GM19463 (cell line): ENCODE measurements around the gene MAST4.
A peak's percentile ranks its signal among the peaks of the same experiment; 100 is the strongest.

Experiments
- ATAC-seq: cut with Tn5 transposase; IDR thresholded peaks from one replicate; pipeline ENCODE4 v1.9.1; 2021; ENCODE audit warnings: mild to moderate bottlenecking, moderate library complexity; ENCODE audit not compliant: unreplicated experiment

Gene MAST4

DNA sequence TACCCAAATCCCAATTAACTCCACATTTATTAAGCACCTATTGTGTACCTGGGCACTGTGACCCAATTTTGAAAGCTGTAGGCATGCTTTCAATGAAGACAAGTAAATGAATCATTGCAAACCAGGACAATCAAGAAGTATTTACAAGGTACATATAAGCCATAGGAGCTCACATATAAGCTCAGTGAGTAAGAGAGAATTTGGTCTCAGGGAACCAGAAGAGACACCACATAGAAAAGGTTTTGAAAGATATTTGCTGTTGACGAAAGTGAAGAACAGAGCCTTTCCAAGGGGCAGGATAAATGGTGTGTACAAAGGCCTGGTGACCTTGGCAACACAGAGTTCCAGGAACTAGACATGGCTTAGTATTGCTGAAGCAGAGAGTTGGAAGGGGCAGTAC is 412.8 kb downstream of the MAST4 start:
- ATAC-seq = no peak

DNA sequence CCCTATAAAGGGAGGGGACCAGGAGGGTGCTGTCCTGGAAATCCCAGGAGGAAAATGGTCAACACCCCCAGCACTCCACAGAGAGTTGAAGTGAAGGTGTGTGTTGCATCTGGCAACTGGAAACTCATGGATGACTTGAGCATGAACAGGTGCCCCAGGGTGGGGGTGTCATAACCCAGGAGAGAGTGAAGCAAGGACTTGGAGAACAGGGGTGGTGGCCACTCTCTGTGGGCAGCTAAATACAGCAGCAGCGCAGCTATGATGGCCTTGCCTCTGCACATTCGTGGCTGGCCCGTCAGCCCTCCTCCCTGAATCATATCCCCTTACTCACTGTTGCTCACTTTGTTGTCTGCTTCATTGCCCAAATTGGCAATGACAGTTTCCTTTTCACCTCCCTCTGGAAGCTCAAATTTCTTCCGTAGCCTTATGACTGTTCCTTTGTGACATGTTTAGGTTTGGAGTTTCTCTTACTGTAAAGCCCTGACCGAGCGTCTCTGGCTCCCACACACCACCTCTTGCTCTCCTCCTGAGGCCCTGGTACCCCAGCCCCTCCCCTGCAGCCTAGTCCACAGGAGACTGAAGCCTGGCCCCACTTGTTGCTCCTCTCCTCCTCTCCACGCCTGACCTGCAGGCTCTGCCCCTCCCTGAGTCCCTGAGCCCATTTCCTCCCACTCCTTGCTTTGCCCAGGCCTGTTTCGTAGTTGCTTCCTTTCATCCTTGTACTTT is 414.7 kb downstream of the MAST4 start:
- no peak for ATAC-seq

DNA sequence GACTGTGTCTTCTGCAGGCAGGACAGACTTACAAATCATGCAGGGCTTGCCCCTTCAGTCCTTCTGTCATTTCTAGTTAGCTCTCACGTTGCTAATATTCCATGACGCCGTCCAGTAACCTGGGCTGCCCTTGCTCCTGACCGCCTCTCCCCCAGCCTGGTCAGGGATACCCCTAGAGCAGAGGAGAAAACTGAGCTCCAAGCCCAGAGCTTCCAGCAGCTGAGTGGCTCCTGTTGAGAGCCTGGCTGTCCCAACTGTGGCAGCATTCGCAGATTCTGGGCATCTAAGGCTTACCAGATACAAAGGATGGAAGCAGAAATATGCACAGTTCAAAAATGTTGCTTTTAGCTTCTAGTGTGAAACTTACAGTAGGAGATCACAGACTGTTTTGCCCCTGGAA is 415.2 kb downstream of the MAST4 start:
- ATAC-seq = no peak

DNA sequence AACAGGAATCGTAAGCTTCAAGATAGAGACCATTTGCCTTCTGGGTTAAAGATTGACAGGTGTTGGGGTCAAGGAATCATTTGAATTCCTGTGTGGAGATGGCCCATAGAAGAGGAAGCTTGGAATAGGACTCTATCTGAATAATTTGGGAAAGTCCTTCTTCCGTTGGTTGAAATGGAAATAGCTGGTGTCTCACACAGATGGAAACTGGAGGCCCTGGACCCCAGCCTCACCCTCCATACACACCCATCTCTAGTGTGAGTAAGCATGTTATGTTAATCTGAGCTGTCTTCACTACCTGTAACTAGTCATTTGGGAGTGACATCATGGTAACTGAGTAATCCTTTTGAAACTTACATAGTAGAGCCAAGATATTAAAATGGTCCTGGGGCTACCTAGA is 416.0 kb downstream of the MAST4 start:
- no peak for ATAC-seq

DNA sequence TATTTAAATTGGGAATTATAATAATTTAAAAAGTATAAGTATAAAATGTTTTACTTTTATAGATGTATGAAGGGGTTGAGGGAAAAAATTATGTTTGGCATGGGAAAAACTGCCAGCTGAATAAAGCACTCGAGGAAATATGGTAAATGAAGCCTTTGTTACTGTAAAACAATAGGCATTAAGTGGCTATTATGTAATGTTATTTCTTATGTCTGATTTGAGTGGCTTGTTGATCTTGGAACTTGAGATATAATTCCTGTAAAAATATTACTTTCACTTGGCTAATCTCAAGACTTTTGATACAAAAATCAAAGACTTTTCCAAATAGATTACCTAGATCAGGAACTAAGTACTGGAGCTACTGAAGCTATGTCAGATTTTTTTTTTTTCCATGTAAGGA is 417.5 kb downstream of the MAST4 start:
- no peak for ATAC-seq

DNA sequence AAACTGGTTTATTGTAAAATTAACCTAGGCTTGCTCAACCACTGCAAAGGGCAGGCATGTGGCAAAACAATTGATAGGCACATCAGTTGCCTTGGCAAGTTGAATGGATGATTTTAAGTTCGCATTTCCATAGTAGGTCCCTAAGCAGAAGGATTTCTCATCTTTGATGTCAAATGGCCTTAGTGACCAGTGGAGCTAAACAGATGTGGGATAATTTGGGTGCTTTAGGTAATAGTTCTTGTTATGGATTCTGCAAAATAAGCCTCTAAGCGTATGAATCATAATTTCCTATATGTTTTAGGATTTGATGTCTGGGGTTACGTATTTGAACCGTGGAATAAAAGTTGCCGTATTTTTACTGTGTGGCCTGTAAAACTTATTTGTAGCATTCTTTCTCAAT is 418.0 kb downstream of the MAST4 start:
- no peak for ATAC-seq

DNA sequence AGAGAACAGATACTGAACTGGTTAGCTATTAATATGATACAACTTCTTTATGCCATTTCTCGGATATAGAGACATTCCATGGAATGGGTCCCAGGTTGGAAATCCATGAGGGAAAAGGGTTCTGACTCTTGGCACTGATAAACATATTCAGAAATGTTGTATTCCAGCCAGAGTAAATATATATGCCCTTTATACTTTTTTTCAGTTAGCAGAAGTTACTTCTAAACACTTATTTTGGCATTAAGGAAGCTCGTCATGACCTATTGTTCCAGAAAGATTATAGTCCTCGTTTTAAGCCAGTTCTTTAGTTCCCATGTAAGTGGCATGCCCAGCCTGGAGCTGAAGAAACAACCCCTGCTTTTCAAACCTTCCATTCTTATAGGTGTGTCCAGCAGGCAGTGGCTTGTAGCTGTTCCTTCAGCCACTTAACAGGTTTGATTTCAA is 418.8 kb downstream of the MAST4 start:
- ATAC-seq = no peak

DNA sequence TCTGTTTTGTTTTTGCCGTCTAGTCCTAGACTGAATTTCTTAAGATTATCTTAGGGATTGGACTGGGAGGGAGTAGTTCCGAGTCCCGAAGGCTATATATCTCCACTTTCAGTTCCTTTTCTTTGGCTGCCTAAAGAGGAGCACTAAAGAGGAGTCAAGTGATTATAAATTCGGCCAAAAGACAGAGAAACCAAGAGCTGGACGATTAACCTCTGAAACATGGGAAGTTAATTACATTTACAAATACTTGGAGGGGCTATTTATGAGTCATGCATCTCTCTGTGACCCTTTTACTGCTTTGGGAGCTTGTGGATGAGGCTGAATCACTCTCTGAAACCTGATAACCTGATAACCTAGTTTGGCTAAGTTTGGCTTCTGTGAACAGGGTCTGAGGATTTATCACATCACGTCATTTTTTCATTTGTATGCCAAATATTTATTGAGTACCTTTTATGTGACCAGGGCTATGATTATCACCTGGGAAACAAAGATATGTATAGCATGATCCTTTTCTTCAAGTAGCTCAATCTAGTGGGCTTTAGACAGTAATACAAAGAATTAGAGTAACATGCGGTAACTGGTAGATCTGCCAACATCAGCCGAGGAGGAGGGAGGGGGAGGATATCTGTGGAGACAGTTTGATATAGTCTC is 419.5 kb downstream of the MAST4 start:
- no peak for ATAC-seq

DNA sequence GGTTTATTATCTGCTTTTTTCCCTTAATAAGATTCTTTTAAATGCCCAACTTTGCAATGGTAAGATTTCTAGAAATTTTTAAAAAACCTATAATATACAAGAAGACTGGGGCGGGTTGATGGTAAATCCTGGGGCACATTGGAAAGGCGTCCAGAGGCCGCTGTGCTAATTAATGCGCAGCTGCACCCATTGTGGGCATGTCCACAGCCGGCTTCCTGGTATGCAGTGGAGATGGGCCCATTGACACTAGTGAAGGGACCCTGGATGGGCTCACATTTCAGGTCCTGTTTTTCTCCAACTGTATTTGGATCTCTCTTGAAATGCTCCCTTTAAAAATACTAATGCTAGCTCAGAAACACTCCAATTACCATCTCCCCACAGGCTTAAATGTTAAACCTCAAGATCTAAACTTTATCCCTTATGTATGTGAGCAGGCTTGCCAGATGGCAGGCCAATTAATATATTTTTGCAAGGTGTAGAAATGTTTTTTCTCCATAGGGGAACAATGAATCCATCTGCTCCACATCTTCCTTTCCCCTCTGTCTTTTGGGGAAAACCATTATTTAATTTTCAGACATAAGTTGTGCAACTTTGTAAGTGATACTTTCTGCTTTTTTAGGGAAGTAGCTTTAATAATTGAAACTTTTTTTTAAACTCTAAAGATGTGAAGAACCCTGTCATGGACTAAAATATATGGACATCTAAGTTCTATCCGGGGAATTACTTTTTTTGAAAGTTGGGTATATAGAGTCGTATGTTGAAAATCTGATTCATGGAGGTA is 423.1 kb downstream of the MAST4 start:
- no peak for ATAC-seq

DNA sequence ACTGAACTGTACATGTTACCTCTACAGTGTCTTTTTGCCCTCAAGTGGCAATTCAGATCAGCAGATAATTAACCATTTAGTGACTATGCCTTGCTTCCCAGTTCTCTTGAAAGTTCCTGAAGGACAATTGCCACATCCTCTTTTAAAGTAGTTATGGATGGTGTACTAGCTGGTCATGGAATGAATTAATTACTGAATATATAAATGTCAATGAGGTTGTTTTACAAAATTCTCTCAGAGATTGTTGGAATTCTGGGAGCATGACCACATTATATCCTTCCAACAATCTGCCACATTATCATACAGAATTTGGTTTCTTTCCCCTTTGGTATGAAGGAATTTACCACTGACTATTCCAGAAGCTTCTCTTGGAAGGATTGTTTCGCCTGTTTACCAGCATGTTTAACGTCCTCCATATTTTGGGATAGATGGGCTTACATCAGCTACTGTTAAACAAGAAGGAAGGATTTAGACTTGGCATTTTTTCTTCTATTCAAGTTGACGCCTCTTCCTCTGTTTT is 424.0 kb downstream of the MAST4 start:
- no peak for ATAC-seq

DNA sequence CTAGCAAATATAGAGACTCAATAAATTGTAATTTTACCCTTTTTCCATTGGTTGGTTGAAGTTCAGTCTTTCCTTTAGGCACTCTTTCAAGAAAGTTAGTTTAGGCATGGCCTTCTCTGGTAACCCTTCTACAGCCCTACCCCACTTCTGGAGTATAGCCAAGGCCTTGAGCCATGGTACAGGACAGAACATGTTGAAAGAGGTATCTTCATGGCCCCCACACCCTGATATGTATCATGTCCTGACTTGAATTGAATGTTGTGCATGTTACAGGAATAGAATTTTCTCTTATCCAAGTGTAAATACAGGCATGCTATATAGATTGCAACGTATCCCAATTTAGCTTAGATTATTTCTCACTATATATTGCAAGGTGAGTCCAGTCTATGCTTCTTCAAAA is 424.8 kb downstream of the MAST4 start:
- no peak for ATAC-seq

DNA sequence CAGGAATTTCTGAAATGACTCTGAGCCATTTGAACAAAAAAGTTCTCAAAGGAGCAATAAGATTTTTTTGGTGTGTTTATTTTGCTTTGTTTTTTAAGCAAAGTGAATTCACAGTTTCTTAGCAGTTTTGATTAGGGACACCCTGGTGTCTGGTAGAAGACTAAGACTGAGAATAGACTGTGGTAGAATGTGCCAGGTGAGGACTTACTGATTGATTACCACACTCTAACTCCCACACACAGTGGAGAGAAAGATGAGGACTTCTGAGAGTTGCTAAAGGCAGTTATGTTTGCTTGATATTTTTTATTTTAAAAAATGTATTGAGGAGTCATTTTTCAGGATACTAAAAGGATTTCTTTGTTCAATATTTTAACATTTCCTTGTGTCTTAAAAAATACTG is 425.3 kb downstream of the MAST4 start:
- peak; percentile 81 for ATAC-seq

DNA sequence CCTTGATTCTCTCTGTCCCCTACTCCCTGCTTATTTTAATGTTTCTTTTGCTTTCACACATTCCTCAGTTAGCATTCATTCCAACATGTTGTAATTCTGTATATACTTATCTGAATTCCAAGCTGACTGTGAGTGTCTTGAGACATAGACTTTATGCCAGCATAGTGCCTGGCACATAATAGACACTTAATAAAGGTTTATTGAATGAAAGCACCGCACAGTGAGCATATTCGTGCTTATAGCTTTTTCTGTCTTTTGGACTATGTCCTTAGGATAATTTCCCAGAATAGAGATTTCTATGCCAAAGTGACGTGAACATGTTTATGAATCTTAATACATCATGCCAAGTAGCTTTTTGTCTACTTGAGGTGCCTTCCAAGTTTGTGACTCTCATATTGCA is 425.8 kb downstream of the MAST4 start:
- ATAC-seq = no peak

DNA sequence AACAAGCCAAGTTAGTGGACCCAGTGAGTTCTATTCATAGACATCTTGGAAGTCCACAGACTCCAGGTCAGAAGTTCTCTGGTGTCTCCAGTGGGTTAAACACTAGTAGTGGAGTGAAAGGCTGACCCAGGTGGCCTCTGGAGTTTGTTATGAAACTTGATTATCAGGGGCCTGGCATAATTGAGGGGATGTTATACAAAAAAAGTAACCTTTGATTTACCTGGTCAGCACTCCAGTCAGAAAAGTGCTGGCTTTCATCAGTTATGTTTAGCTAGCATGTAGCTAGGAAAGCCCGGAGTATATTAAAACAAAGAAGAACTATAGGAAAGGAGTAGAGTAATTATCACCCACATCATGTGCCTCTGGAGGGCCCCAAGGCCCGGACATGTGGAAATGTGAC is 429.3 kb downstream of the MAST4 start:
- no peak for ATAC-seq

DNA sequence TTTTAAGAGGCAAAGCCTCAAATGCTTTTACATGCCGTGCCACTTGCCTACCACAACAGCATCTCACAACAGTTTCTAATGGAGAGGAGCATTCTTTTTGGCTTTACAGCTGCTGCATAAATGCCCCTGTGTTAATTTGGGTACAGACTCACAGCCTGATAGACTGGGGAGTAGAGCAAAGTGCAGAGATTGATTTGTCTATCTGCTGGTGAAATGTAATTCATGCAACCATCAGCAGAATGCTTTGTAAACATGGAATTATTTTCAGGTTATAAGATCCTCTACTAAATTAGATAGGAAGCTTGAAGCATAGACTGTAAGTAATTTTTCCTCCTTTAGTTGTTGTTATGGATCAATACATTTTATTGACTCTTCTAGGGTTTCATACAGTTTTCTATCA is 430.1 kb downstream of the MAST4 start:
- no peak for ATAC-seq

DNA sequence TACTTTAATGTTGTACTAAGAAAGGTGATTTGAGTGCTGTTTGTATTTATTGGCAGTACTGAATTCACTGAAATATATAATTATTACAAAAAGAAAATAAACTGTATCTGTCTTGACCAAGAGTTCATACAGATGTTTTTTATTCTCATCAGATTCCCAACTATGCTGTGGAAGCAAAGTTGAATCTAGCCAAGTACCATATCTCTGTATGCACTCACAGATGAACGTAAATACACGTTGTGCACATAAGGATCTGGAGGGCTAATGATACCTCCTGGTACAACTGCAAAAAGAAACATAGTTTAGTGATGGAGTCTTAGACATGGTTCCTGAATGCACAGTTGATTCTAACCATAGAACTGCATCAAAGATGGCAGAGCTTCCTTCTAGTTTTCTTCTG is 431.0 kb downstream of the MAST4 start:
- no peak for ATAC-seq

DNA sequence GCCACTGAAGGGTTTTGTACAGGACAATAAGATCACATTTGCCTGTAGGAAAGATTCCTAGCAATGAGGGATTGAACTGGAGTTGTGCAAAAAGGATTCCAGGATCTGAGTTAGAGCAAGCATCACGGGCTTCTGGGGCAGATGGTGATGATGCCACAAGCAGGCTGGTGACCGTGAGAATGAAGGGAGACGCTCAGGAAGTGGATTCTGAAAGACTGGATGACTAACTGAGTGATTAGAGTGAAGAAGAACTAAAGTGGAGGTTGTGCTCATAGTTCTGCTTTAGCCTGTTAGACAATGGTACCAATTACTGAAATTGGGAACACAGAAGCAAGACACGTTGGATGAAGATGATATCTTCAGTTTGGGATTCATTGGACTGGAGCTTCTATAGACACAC is 432.2 kb downstream of the MAST4 start:
- ATAC-seq = no peak

DNA sequence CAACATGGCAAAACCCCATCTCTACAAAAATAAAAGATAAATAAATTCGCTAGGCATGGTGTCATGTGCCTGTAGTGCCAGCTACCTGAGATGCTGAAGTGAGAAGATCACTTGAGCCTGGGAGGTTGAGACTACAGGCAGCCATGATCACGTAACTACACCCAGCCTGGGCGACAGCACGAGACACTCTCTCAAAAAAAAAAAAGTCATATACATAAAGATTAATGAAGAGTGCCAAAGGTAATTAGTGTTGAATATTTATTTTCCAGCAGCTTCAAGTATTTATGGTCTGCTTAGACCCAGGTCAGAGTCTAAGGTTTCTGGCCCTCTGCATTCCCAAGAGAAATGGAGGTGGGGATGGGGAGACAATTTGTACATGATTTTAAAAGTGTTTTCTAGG is 432.7 kb downstream of the MAST4 start:
- ATAC-seq = no peak

DNA sequence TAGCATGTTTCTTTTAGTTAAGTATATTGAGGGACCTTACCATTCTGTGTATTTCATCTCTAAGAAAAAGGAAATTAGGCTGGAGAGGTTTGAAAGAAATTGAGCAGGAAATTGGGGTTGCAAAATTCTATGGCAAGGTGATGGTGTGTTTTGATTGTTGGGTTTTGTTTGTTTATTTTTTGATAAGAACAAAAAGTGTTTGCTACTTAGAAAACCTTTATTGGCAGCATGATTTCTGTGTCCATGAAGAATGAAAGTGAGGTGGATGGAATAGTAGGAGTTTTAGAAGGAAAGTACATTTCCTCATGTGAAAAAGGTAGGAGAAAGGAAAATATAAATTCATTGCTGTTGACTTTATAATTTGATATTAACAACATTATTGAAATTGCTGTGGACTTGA is 433.3 kb downstream of the MAST4 start:
- ATAC-seq = no peak

DNA sequence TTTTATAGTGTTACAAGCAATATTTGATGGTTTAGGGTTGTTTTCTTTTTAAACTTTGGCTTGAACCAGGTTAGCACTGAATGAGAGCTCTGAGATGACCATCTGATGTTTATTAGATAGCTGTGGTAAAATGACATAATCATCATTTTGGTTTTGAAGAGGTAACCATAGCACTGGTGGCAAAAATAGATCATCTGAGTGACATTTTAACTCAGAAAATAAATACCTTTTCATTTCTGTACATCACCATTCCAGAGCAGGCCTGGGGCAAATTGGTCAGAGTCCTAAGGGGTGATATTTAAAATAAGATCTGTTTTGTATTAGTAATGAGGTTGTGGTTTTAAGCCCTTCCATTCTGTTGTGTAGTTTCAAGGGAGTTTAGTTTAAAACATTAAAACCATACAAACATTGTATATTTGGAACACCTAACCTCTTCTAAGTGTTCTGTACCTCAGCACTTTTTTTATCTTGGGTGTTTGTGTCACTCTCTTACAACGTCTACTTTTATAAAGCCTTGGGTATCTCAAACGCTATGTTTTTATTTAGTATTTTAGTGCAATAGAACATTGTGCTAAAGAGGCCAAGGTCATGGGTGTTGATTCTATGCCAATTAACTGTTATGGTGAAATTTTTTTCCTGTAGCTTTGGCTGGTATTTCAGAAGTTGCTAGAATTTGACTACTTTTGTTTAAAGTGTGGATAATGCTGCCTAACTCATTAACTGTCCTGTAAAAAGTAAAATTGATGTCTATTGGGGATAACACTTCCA is 434.3 kb downstream of the MAST4 start:
- peak; percentile 35 for ATAC-seq

DNA sequence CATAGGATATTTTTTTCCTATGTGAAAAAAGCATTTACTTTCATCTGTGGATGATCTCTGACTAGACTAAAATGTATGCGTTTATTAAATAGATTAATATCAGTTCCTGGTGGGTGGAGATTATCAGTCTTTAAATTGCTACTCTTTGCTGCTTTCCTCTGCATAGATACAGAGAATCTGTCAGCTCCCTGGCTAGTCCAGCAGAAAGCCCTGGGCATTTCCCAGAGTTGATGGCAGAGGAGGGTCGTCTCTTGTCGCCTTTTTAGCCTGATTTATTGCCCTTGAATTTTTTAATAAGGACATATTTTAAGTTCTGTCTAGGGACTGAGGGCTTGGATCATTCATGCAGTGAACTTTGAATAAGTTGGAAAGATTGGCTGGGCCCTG is 434.9 kb downstream of the MAST4 start:
- no peak for ATAC-seq
